ENCODE measurements around the gene DENND2C. TPM values are rescaled to one million over a fixed set of nuclear protein-coding genes. Genes with fewer than 3 reads are reported as not detected.
"Not testable (repeated sequence)": the region's sequence is repeated elsewhere in the genome, so short reads cannot be mapped to it uniquely, and the experiment has no call there.

Gene DENND2C
- total and polyA plus RNA-seq, 7 donors, result 0.23 to 4.7 (median 1.9) TPM

GRCh38 chr1:114581335-114582287 is 88.2 kb downstream of the DENND2C start, which contains the start of gene BCAS2:
BCAS2 (minus strand) TSS chr1:114581615; CDS start chr1:114581591, 24 bp downstream.
- intact Hi-C loops (cut with DNase I), result loop anchor here (1.0 to 10.0 kb wide), 7 partner anchors 70 to 1187 kb away; partner anchors contain the start of genes DENND2C, MAGI3, NRAS and SIKE1

DNA sequence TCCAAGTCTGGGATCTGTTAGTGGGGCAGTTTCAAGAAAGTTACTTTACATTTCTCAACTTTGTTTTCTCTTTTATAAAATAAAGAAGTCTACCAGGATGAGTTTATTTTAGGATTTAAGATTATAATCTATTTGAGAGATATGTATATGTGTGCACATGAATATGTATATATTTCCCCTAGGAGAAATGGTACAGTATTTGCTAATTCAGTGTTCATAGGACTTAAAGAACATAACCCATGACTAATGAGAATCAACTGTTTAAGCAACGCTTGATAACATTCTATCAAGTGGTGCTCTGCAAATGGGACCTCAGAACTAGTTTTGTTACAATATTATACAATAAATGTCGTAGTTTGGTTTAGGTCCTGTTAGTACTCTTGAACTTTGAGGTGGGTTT is 95.5 kb downstream of the DENND2C start:
- TF ChIP-seq POLR2AphosphoS5 (IDR thresholded peaks at IDR 0.05), result no peak
- no peak for TF ChIP-seq POLR2A (IDR thresholded peaks at IDR 0.05)
- no peak for TF ChIP-seq CTCF (IDR thresholded peaks at IDR 0.05)
- TF ChIP-seq EP300 (IDR thresholded peaks at IDR 0.05), result no peak
- no peak for DNase-seq
- 97 to 99% methylated on average over 2 of the region's 2 CpGs for WGBS, 2 donors
- intact Hi-C loops (cut with DNase I), result loop anchor here (10.0 kb wide), 1 partner anchor 160 kb away; no protein-coding TSS in a partner anchor
- Histone ChIP-seq H3K27me3 (no peaks in the 10 kb centered on the region), H3K4me1 (peaks cover 0 to 9% (median 2%) of the 10 kb centered on the region in 4 donors), H3K9me3 (no peaks in the 10 kb centered on the region), H3K4me3 (no peak overlapping the region), H3K27ac (no peak overlapping the region), H3K36me3 (peaks cover 15 to 98% (median 32%) of the 10 kb centered on the region in 4 donors)

More at GRCh38 chr1:114581335-114582287, 88.2 kb downstream of the DENND2C start, which contains the start of gene BCAS2:
- H3K9me3 ChIP-seq, result no peaks in the 10 kb centered on the region
- 6% methylated on average over 40 of the region's 40 CpGs for WGBS, 2 donors
- TF ChIP-seq POLR2A (IDR thresholded peaks at IDR 0.05) (peak; percentile 82 to 85), EP300 (IDR thresholded peaks at IDR 0.05) (peak; percentile 79 to 93 (median 87)), CTCF (IDR thresholded peaks at IDR 0.05) (no peak), POLR2AphosphoS5 (IDR thresholded peaks at IDR 0.05) (peak; percentile 95 to 98 (median 97))
- H3K36me3 ChIP-seq, result peaks cover 0 to 28% (median 3%) of the 10 kb centered on the region in 4 donors
- H3K4me1 ChIP-seq, result peaks cover 0 to 33% (median 26%) of the 10 kb centered on the region in 4 donors
- no peaks in the 10 kb centered on the region for H3K27me3 ChIP-seq
- H3K4me3 ChIP-seq, result peak within 1 kb of the TSS; percentile 61 to 71 (median 63)
- peak; percentile 99 for DNase-seq
- H3K27ac ChIP-seq, result peak within 1 kb of the TSS; percentile 86 to 91 (median 89)

- no peaks in the 10 kb centered on the region for H3K4me1 ChIP-seq
- DNase-seq, result no peak
- no peaks in the 10 kb centered on the region for H3K27me3 ChIP-seq
- H3K27ac ChIP-seq, result no peak overlapping the region
- no peaks in the 10 kb centered on the region for H3K9me3 ChIP-seq
- H3K36me3 ChIP-seq, result peaks cover 9 to 44% (median 25%) of the 10 kb centered on the region in 4 donors
- no peak overlapping the region for H3K4me3 ChIP-seq
- TF ChIP-seq EP300 (IDR thresholded peaks at IDR 0.05) (no peak), POLR2AphosphoS5 (IDR thresholded peaks at IDR 0.05) (no peak), POLR2A (IDR thresholded peaks at IDR 0.05) (no peak), CTCF (IDR thresholded peaks at IDR 0.05) (no peak)
- intact Hi-C loops (cut with DNase I), result no loop called here
Observed at GRCh38 chr1:114564141-114564540, 105.7 kb downstream of the DENND2C start.

DNA sequence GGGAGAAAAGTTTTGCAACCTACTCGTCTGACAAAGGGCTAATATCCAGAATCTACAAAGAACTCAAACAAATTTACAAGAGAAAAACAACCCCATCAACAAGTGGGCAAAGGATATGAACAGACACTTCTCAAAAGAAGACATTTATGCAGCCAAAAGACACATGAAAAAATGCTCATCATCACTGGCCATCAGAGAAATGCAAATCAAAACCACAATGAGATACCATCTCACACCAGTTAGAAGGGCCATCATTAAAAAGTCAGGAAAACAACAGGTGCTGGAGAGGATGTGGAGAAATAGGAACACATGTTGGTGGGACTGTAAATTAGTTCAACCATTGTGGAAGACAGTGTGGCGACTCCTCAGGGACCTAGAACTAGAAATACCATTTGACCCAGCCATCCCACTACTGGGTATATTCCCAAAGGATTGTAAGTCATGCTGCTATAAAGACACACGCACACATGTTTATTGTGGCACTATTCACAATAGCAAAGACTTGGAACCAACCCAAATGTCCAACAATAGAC is 106.8 kb downstream of the DENND2C start:
- H3K4me3 ChIP-seq; H3K27me3 ChIP-seq; intact Hi-C loops (cut with DNase I); H3K27ac ChIP-seq; H3K9me3 ChIP-seq; H3K4me1 ChIP-seq; DNase-seq: not testable (repeated sequence)
- peaks cover 7 to 33% (median 20%) of the 10 kb centered on the region in 4 donors for H3K36me3 ChIP-seq
- 87 to 93% methylated on average over 3 of the region's 3 CpGs for WGBS, 2 donors

DNA sequence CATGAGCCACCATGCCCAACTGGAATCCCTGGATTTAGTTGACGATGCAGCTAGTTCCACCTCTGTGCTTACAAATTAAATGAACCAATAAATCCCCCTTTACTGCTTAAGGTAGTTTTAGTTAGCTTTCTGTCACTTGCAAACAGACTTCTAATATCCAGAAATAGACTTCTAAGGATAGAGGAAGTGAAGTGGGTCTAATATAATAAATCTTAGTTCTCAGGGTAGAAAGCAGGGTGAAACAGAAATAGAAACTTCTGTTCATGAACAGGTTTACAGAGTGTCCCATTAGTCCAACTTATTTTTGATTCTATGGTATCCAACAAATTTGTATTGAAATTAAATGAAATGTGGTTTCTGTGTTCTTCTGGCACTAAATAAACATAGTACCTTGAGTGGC is 108.5 kb downstream of the DENND2C start:
- no peaks in the 10 kb centered on the region for H3K4me1 ChIP-seq
- no peaks in the 10 kb centered on the region for H3K27me3 ChIP-seq
- DNase-seq, result no peak
- peaks cover 0 to 16% (median 7%) of the 10 kb centered on the region in 4 donors for H3K36me3 ChIP-seq
- H3K9me3 ChIP-seq, result no peaks in the 10 kb centered on the region
- intact Hi-C loops (cut with DNase I), result no loop called here
- no peak overlapping the region for H3K27ac ChIP-seq
- H3K4me3 ChIP-seq, result no peak overlapping the region
- no peak for TF ChIP-seq CTCF (IDR thresholded peaks at IDR 0.05)
- 78 to 92% methylated on average over 1 of the region's 1 CpG for WGBS, 2 donors

Measured in sigmoid colon (tissue), 7 donors.